ENCODE measurements around the gene TSGA10IP.

The TSGA10IP gene

GRCh38 chr11:65945430-65945911, at the start of gene TSGA10IP:
TSS of gene TSGA10IP (plus strand) at chr11:65945480. CDS start at chr11:65945676, 196 bp downstream.
- peak; percentile 77 for DNase-seq (ENCODE audit: low spot score)

- DNase-seq (ENCODE audit: low spot score): no peak
Measured at GRCh38 chr11:65895482-65895981, 49.7 kb upstream of the TSGA10IP start.

DNA sequence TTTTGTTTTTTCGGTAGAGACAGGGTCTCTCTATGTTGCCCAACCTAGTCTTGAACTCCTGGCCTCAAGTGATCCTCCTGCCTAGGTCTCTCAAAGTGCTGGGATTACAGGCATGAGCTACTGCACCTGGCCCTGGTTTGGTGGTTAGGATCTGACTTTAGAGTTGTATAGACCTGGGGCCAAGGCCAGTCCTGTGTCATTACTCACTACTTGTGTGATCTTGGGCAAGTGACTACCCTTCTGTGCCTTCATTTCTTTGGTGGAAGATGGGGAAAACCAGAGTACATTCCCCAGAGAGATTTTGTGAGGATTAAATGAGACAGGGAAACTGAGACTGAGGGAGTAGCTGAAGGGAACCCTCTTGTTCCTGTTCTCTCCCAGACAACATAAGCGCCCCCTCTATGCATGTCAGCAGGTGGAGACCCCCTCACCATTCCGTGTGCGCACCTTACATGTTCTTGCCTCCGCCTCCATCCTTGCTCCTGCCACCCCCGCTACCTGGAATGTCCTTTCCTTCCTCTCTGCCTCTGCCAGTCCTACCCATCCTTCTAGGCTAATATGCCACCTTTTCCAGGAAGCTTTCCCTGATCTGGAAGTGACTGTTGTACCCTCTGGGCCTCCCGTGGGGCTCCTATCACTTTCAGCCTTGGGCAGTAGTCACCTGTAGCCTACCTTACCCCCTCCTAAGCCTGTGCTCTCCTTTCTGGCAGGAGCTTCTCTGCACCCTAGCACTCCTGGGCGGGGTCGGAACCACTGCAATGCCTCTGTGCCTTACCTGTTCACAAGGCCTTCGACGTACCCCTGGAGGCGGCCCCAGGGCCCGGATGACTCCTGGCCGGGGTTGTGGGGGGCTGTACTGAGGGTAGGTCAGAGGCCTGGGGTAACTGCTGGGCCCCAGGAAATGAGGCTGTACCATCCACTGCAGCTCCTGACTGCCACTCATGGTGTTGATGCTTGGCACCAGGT, 49.0 kb upstream of the TSGA10IP start:
- no peak for DNase-seq (ENCODE audit: low spot score)

DNA sequence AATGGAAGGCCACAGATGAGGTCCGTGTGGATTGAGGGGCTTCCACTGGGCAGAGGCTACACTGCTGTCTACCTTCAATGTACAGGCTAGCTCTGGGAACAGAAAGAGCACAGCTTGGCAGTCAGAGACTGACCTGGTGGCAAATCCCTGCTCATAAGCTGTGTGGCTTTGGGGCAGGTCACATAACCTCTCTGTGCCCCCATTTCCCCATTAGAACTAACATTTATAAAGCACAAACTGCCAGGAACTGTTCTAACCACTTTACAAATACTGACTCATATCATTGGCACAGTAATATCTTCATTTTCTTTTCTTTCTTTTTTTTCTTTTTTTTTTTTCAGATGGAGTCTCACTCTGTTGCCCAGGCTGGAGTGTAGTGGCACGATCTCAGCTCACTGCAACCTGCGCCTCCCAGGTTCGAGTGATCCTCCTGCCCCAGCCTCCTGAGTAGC, 48.2 kb upstream of the TSGA10IP start:
- DNase-seq (ENCODE audit: low spot score): no peak

DNA sequence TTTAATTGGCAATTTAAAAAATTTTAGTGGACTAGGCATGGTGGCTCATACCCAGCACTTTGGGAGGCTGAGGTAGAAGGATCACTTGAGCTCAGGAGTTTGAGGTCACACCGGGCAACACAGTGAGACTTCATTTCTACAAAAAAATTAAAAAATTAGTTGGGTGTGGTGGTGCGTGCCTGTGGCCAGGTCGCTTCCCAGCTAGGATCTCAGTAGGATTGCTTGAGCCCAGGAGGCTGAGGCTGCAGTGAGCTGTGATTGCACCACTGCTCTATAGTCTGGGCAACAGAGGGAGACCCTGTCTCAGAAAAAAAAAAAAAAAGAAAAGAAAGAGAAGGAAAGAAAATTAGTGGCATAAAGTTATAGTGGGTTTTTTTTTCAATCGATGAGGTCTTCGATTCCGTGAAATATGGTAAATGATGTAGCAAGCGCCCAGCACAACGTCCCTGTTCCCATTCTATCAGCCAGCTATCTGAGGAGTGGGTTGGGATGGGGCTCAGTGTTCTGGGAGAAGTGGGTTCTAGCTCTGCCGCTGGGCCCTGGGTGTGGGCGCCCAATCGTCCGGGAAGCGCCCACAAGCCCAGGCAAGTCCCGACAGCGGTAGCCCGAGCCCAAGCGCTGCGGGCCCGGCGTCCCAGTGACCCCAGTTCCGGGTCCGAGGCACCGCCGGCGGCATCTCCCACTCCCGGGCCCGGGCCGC, 46.5 kb upstream of the TSGA10IP start:
- no peak for DNase-seq (ENCODE audit: low spot score)

DNA sequence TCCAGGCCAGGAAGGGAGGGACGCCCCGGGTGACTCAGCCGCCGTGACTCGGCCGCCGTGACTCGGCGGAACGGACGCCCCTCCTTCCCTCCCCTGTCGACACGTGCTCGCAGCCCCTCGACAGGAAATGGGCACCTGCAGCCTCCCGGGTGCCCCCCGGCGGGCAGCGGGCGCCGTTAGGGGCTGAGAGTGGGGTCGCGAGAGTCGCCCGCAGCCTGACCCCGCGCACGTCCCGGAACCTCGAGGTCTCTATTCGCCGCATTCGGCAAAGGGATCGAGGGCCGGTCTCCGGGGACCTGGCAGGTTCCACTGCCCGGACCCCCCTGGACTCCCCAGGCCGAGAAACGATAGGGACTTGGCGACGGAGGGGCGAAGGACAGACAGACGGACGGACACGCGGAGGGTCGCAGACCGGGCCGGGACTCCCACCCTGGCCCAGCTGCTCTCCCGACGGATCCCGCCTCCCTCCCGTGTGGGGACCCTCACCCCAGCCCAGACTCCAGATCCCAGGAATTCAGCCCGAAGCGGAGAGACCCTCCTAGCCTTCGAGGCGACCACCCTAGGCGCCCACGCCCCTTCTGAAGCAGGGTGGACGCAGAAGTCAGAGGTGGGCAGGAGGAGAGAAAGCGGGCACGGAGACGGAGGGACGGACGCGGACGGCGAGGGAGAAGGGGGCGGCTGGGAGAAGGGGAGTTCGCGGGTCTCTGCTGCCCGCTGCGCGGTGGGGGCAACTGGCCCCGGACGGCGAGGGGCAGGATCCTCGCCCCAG, 45.7 kb upstream of the TSGA10IP start:
- DNase-seq (ENCODE audit: low spot score): peak; percentile 62

DNA sequence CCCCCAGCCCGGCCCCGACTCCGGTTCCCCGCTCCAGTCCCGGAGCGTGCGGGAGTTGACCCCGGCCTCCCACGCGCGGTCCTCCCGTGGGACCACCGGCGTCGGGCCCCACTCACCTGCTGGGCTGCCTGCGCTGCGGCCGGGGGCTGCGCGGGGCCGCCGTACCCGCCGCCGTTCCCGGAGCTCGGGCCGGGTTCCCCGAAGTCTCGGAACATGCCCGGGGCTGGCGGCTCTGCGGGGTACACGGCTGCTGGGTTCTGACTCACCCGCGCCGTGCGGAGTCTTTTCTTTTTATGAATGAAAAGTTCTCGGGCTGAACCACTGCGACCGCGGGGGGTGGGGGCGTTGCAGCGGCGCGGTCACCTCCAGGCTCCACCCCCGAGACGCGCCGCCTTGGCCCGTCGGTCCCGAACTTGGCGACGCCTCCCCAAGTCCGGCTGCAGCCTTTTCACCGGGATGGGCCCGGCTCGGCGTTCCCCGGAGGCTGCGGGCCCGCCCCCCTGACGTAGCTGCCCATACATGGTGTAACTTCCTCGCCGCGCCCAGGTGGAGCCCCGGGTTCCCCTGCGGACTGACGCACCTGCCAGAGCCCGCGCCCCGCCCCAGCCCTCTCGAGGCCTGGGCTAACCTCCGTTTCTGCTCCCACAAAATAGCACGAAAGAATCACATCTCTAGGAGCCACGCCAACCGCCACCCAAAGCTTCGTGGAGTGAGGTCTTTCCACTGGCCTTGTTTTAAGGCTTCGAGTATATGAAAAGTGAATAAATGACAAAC, 45.0 kb upstream of the TSGA10IP start, which contains the start of gene FOSL1:
FOSL1 (minus strand) TSS at position 264 of the 774 bp plus-strand sequence; CDS start at position 215, 49 bp downstream.
- DNase-seq (ENCODE audit: low spot score): peak; percentile 79

DNA sequence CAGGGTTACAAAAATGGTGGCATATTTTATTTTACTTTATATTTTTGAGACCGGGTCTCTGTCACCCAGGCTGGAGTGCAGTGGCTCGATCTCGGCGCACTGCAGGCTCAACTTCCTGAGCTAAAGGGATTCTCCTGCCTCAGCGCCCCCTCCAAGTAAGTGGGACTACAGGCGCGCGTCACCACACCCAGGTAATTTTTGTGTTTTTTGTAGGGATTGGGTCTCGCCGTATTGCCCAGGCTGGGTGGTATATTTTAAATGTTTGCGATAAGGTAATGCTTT, 44.4 kb upstream of the TSGA10IP start:
- no peak for DNase-seq (ENCODE audit: low spot score)

DNA sequence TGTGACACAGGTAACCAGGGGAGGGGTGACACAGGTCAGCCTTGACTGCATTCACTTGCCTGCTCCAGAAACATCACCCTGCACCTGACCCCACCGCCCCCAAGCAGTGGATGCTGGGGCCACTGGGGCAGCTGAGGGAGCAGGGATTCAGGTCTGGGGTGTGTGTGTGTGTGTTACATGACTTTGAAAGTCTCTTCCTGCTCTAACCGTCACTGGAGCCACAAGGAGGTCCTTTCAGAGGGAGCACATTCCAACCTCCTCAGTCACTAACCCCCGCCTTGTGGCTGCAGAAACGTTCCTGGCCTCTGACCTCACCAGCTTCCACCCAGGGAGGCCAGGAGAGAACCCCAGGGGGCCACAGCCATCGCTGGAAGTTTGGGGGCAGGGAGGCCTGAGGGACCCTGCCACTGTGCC, 42.2 kb upstream of the TSGA10IP start:
- DNase-seq (ENCODE audit: low spot score): no peak

DNA sequence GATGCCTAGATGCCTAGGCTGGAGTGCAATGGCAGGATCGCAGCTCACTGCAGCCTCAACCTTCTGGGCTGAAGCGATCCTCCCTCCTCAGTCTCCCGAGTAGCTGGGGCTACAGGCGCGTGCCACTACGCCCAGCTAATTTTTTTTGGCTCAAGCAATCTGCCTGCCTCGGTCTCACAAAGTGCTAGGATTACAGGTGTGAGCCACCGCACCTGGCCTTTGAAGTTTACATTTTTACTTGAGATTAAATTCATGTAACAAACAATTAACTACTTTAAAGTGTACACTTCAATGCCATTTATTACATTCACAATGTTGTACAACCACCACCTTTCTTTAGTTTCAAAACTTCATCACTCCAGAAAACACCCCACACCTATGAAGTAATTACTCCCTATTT, 41.6 kb upstream of the TSGA10IP start:
- no peak for DNase-seq (ENCODE audit: low spot score)

- no peak for DNase-seq (ENCODE audit: low spot score)
Measured at GRCh38 chr11:65906602-65907001, 38.7 kb upstream of the TSGA10IP start.

GRCh38 chr11:65907878-65908277, 37.4 kb upstream of the TSGA10IP start:
- DNase-seq (ENCODE audit: low spot score): no peak

- peak; percentile 59 for DNase-seq (ENCODE audit: low spot score)
Measured at GRCh38 chr11:65911682-65912568, 33.4 kb upstream of the TSGA10IP start.

DNA sequence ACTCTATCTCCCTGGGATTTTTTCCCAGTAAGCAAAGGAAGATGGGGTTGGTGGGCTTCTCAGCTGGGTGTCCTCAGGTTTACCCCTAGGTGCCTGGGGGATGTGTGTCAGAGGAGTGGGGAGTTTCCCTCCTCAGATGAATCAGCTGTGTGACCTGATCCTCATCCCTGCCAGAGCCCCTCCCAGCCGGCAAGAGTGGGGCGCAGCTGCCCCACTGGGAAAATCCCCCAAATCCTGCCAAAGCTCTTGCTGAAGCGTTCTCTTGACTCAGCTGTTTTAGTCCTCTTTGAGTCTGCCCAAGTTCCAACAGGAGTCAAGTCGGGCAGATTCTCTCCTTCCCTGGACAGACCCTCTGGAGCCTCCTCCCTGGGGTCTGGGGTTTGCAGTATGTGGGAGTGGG, 32.4 kb upstream of the TSGA10IP start:
- no peak for DNase-seq (ENCODE audit: low spot score)

- DNase-seq (ENCODE audit: low spot score): no peak
Measured at GRCh38 chr11:65915101-65915820, 30.0 kb upstream of the TSGA10IP start.

DNA sequence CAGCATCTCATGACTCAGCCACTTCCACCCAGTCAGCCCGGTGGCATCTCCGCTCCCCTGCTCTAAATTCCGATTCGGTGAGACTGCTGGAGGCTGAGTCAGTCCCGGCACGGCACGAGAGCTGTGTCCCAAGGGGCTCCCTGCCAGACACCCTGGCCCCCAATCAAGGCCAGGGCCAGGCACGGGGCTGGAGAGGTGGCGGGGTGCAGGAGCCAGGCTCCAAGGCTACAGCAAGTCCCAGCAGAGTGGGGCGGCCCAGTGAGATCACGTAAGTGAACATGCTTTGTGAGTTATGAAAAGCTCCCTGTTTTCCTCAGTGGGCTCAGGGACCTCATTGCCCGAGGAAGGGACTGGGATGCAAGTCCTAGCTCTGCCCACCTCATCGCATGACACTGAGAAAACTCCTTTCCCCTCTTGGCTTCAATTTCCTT, 29.4 kb upstream of the TSGA10IP start:
- no peak for DNase-seq (ENCODE audit: low spot score)

DNA sequence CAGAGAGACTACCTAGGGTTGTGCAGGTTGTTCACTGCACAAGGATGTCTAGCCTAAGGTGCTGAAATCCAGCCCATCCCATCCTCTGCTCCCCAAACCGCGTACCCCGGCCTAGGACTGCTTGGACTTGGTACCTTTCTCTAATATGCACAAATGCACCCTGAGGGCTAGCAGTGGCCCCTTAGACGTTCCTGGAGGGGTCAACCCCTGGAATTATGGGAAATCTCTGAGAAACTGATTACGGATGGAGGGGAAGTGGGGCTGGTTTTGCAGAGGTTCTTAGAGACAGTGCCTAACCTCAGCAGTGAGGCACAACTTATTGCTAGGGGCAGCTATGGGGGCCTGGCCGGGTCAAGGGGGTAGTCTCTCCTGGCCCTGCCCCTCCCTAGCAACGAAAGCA, 28.9 kb upstream of the TSGA10IP start:
- no peak for DNase-seq (ENCODE audit: low spot score)

- no peak for DNase-seq (ENCODE audit: low spot score)
Measured at GRCh38 chr11:65917077-65917433, 28.2 kb upstream of the TSGA10IP start.

DNA sequence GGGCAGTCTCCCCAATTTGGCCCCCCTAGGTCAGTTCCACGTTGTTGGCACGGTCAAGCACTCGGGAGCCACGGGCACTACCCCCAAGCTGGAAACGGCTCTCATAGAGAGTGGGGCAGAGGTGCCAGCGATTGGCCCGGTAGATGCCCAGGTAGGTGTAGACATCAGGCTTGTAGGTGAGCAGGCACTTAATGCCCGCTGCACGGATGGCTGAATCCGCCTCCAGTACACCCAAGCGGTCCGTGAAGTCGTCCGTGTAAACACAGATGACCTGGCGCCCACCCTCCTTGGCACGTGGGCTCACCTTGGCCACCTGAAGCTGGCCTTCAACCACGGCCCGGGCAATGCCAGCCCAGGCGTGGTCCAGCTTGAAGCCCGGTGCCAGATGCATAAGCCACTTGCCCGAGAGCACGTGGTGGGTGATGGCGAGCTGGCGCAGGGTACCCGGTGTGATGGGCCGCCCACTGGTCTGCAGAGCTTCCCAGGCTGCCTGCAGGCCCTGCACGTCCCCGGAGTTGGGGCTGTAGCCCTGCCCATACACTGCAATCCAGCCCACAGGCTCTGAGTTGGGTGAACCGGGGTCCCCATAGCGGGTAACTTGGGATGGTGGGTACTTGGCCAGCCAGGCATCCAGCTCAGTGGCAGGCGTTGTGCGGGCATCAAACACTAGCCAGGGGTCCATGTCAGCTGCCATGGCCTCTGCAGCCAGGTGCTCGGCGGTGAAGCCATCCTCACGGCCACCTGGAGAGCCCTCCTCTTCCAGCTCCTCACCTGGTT, 27.7 kb upstream of the TSGA10IP start:
- DNase-seq (ENCODE audit: low spot score): no peak
